ENCODE measurements around the gene LATS1. TPM values are rescaled to one million over a fixed set of nuclear protein-coding genes. Genes with fewer than 3 reads are reported as not detected.

The LATS1 gene
- total and polyA plus RNA-seq, 2 donors from 2014 or later, result 3.3 to 32.4 TPM

GRCh38 chr6:149642829-149643580 lies 74.9 kb downstream of the LATS1 start:
- Histone ChIP-seq H3K36me3 (ENCODE audit: control insufficient read depth in 2 of 3, insufficient read depth in 3 of 3, low read length in 3 of 3) (no peaks in the 10 kb centered on the region), H3K27me3 (ENCODE audit: control insufficient read depth, insufficient read depth, low read length) (no peaks in the 10 kb centered on the region), H3K9ac (ENCODE audit: low read length in 3 of 3) (no peak overlapping the region), H3K4me3 (ENCODE audit: low read length in 3 of 3) (no peak overlapping the region), H3K9me3 (ENCODE audit: control insufficient read depth in 2 of 3, insufficient read depth in 1 of 3, low read length in 3 of 3) (no peaks in the 10 kb centered on the region), H3K27ac (ENCODE audit: low read depth in 2 of 2, low read length in 2 of 2) (no peak overlapping the region), H3K4me1 (ENCODE audit: control insufficient read depth in 2 of 3, insufficient read depth in 2 of 3, low read depth in 1 of 3, low read length in 3 of 3) (peaks cover 0 to 4% (median 0%) of the 10 kb centered on the region in 3 donors)
- intact Hi-C loops (cut with DNase I), result no loop called here
- TF ChIP-seq CTCF (IDR thresholded peaks at IDR 0.05; ENCODE audit: borderline replicate concordance, extremely low read depth, insufficient read depth), result no peak
- DNase-seq (no peak), FAIRE-seq (no peak)

- H3K4me1 ChIP-seq (ENCODE audit: control insufficient read depth in 2 of 3, insufficient read depth in 2 of 3, low read depth in 1 of 3, low read length in 3 of 3), result no peaks in the 10 kb centered on the region
- no peaks in the 10 kb centered on the region for H3K27me3 ChIP-seq (ENCODE audit: control insufficient read depth, insufficient read depth, low read length)
- intact Hi-C loops (cut with DNase I), result no loop called here
- no peak overlapping the region for H3K27ac ChIP-seq (ENCODE audit: low read depth in 2 of 2, low read length in 2 of 2)
- DNase-seq, result peak in 1 of 5 donors; percentile 9
- no peak for FAIRE-seq
- H3K4me3 ChIP-seq (ENCODE audit: low read length in 3 of 3), result no peak overlapping the region
- H3K36me3 ChIP-seq (ENCODE audit: control insufficient read depth in 2 of 3, insufficient read depth in 3 of 3, low read length in 3 of 3), result no peaks in the 10 kb centered on the region
- H3K9me3 ChIP-seq (ENCODE audit: control insufficient read depth in 2 of 3, insufficient read depth in 1 of 3, low read length in 3 of 3), result no peaks in the 10 kb centered on the region
- H3K9ac ChIP-seq (ENCODE audit: low read length in 3 of 3), result no peak overlapping the region
- no peak for TF ChIP-seq CTCF (IDR thresholded peaks at IDR 0.05; ENCODE audit: borderline replicate concordance, extremely low read depth, insufficient read depth)
Observed at GRCh38 chr6:149636124-149636523, 81.8 kb downstream of the LATS1 start.

- DNase-seq (no peak), FAIRE-seq (no peak)
- Histone ChIP-seq H3K4me1 (ENCODE audit: control insufficient read depth in 2 of 3, insufficient read depth in 2 of 3, low read depth in 1 of 3, low read length in 3 of 3) (no peaks in the 10 kb centered on the region), H3K36me3 (ENCODE audit: control insufficient read depth in 2 of 3, insufficient read depth in 3 of 3, low read length in 3 of 3) (no peaks in the 10 kb centered on the region), H3K27me3 (ENCODE audit: control insufficient read depth, insufficient read depth, low read length) (no peaks in the 10 kb centered on the region), H3K9me3 (ENCODE audit: control insufficient read depth in 2 of 3, insufficient read depth in 1 of 3, low read length in 3 of 3) (no peaks in the 10 kb centered on the region), H3K4me3 (ENCODE audit: low read length in 3 of 3) (no peak overlapping the region), H3K27ac (ENCODE audit: low read depth in 2 of 2, low read length in 2 of 2) (no peak overlapping the region), H3K9ac (ENCODE audit: low read length in 3 of 3) (no peak overlapping the region)
- intact Hi-C loops (cut with DNase I), result no loop called here
- no peak for TF ChIP-seq CTCF (IDR thresholded peaks at IDR 0.05; ENCODE audit: borderline replicate concordance, extremely low read depth, insufficient read depth)
Observed at GRCh38 chr6:149634315-149634714, 83.6 kb downstream of the LATS1 start.

All from kidney (tissue), 14 donors.